Esophagus muscularis mucosa (tissue), 3 donors: ENCODE results near the gene ADGRG6.

Source experiments
- POLR2A ChIP-seq: fragments of 450-650 bp; IDR thresholded peaks from one replicate; pipeline ENCODE4 v1.6.1; 2017; ENCODE audit warnings: antibody characterized with exemption, moderate library complexity, mild to moderate bottlenecking, low read depth
- POLR2AphosphoS5 ChIP-seq, 2 donors: sonication (generic); formaldehyde crosslinking; IDR thresholded peaks; one replicate each; pipeline ENCODE4 v1.6.1; 2017; ENCODE audit warnings: antibody characterized with exemption in 2 of 2
- TF ChIP-seq, protein P1 (sequence below), 3 experiments: fragments of 200-600 bp in 2 of 3; fragments of 450-650 bp in 1 of 3; sonication (generic) in 2 of 3; IDR thresholded peaks; one replicate each; pipeline ENCODE4 v1.5.1; 2017 to 2019; ENCODE audit warnings: antibody characterized with exemption in 3 of 3, mild to moderate bottlenecking in 2 of 3, moderate library complexity in 1 of 3

DNA sequence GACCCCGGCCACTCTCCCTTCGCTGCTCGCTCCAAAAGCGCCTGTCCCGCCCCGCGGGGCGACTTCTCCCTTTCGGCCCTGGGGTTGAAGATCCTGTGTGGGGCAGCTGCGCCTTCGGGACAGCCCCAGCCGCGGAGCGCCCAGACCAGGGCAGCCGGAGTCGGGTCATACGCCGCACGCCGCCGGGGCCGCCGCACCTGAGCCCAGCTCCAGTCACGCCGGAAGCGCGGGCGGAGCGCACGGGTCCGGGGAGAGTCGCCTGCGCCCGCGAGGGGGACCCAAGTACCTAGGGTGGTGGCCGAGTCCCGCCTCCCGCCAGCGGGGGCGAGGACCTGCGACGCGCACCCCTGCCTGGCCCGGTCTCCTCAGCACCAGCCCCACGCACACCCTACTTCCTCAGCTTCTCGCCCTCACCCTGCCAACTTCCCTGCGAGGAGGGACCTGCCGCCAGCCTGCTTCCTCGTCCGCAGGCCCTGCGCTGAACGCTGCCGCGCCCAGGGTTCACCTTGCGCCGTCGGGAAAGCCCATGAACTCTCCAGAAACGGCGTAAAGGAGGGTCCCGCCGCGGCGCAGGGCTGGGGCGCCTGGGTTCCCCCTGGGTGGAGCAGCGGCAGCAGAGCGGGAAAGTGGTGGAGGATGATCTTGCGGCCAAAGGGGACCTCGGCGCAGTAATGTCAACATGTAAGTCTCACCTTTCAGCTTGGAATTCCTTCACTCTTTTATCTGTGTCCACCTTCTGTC is at the start of gene ADGRG6:
- TF ChIP-seq POLR2A, result no peak
- TF ChIP-seq, protein P1, sequence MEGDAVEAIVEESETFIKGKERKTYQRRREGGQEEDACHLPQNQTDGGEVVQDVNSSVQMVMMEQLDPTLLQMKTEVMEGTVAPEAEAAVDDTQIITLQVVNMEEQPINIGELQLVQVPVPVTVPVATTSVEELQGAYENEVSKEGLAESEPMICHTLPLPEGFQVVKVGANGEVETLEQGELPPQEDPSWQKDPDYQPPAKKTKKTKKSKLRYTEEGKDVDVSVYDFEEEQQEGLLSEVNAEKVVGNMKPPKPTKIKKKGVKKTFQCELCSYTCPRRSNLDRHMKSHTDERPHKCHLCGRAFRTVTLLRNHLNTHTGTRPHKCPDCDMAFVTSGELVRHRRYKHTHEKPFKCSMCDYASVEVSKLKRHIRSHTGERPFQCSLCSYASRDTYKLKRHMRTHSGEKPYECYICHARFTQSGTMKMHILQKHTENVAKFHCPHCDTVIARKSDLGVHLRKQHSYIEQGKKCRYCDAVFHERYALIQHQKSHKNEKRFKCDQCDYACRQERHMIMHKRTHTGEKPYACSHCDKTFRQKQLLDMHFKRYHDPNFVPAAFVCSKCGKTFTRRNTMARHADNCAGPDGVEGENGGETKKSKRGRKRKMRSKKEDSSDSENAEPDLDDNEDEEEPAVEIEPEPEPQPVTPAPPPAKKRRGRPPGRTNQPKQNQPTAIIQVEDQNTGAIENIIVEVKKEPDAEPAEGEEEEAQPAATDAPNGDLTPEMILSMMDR (IDR thresholded peaks at IDR 0.05), result no peak
- no peak for TF ChIP-seq POLR2AphosphoS5 (IDR thresholded peaks at IDR 0.05)
